Activated naive CD4-positive, alpha-beta T cell treated with anti-CD3 and anti-CD28 coated beads for 36 hours (primary cell): ENCODE data around the gene HSPB1. TPM values are rescaled to one million over a fixed set of nuclear protein-coding genes. Genes with fewer than 3 reads are reported as not detected.
"Not testable (repeated sequence)": the region's sequence is repeated elsewhere in the genome, so short reads cannot be mapped to it uniquely, and the experiment has no call there.

Experiments
- CTCF ChIA-PET: fragments of 350-600 bp; sonication (Branson Sonifier 250); formaldehyde crosslinking; loops from one replicate; lab custom pipeline; 2021; ENCODE audit warnings: antibody characterized with exemption; lab: Charles Lee
- DNase-seq: peaks from one replicate; pipeline ENCODE4 v3.0.0-alpha.2; 2020
- H3K27ac Mint-ChIP-seq: one replicate; pipeline ENCODE4 v1.8.0; 2021; ENCODE audit warnings: mild to moderate bottlenecking, mixed read lengths
- H3K27me3 Mint-ChIP-seq: one replicate; pipeline ENCODE4 v1.8.0; 2021; ENCODE audit warnings: low read depth, mixed read lengths
- H3K36me3 Mint-ChIP-seq: one replicate; pipeline ENCODE4 v1.8.0; 2021; ENCODE audit warnings: low read depth, mixed read lengths
- H3K4me1 Mint-ChIP-seq: one replicate; pipeline ENCODE4 v1.8.0; 2021; ENCODE audit warnings: low read depth, mixed read lengths
- H3K4me3 Mint-ChIP-seq: one replicate; pipeline ENCODE4 v1.8.0; 2021; ENCODE audit warnings: mild to moderate bottlenecking, moderate library complexity, mixed read lengths
- H3K9me3 Mint-ChIP-seq: one replicate; pipeline ENCODE4 v1.8.0; 2021; ENCODE audit warnings: mixed read lengths
- intact Hi-C: fragments of 100-400 bp; cut with micrococcal nuclease; formaldehyde crosslinking; loops from one replicate; pipeline ENCODE4 v1.15.1; 2023
- total RNA-seq, 2 experiments: library from RNA; stranded (reverse); gene quantifications; one replicate each; pipeline ENCODE4 v1.2.3, GENCODE V29; 2021

The HSPB1 gene
- total RNA-seq, 2 experiments from 2014 or later = 106 to 115 TPM

DNA sequence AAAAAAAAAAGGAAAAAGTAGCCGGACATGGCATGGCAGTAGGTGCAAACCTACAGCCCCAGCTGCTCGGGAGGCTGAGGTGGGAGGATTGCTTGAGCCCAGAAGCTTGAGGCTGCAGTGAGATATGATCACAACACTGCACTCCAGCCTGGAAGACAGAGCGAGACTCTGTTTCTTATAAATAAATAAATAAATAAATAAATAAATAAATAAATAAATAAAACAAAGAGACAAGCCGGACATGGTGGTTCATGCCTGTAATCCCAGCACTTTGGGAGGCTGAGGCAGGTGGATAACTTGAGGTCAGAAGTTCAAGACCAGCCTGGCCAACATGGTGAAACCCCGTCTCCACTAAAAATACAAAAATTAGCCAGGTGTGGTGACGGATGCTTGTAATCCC lies 12.3 kb downstream of the HSPB1 start:
- not testable (repeated sequence) for H3K9me3 Mint-ChIP-seq, H3K27me3 Mint-ChIP-seq, H3K4me3 Mint-ChIP-seq, H3K27ac Mint-ChIP-seq, H3K36me3 Mint-ChIP-seq, DNase-seq
- CTCF ChIA-PET = interaction anchor here (0.5 to 7.2 kb wide), 16 partner anchors 11 to 137 kb away, joined by 3 to 103 read pairs (median 8); partner anchors contain the start of genes HSPB1 and YWHAG
- intact Hi-C loops = loop anchor here (1.0 to 5.0 kb wide), 5 partner anchors 11 to 307 kb away; no protein-coding TSS in a partner anchor
- peaks cover 22% of the 10 kb centered on the region for H3K4me1 Mint-ChIP-seq

DNA sequence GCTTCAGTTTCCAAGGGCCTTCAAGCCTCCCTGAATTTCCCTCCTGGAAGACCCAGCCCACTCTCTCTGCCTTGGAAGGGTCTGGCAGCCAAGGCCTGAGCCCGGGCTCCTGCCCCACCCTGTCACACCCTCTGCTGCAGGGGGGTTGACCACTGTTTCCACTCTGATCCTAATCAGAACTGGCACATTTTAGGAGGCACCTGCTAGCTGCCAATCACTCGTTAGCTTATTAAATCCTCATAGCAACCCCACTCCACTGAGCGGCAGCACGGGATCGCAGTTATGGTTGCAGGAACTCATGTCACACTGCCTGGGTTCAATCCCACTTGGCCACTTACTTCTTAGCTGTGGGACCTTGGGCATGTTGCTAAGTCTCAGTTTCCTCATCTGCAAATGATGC lies 12.9 kb downstream of the HSPB1 start:
- Mint-ChIP-seq H3K9me3 (no peaks in the 10 kb centered on the region), H3K4me3 (no peak overlapping the region), H3K27me3 (no peaks in the 10 kb centered on the region), H3K4me1 (peaks cover 24% of the 10 kb centered on the region), H3K36me3 (no peaks in the 10 kb centered on the region), H3K27ac (no peak overlapping the region)
- intact Hi-C loops = loop anchor here (5.0 kb wide), 1 partner anchor 308 kb away; no protein-coding TSS in a partner anchor
- DNase-seq = peak; percentile 38
- CTCF ChIA-PET = interaction anchor here (0.6 to 7.2 kb wide), 8 partner anchors 12 to 159 kb away, joined by 3 to 103 read pairs (median 3); no protein-coding TSS in a partner anchor

GRCh38 chr7:76316984-76317781 lies 14.7 kb downstream of the HSPB1 start:
- H3K27me3 Mint-ChIP-seq = no peaks in the 10 kb centered on the region
- intact Hi-C loops = loop anchor here (5.0 kb wide), 1 partner anchor 310 kb away; no protein-coding TSS in a partner anchor
- H3K9me3 Mint-ChIP-seq = no peaks in the 10 kb centered on the region
- CTCF ChIA-PET = interaction anchor here (0.6 to 7.2 kb wide), 11 partner anchors 10 to 450 kb away, joined by 3 to 103 read pairs (median 4); partner anchors contain the start of gene HSPB1
- peak overlapping the region; percentile 82 for H3K4me3 Mint-ChIP-seq
- H3K36me3 Mint-ChIP-seq = peaks cover 1% of the 10 kb centered on the region
- peak overlapping the region; percentile 89 for H3K27ac Mint-ChIP-seq
- H3K4me1 Mint-ChIP-seq = peaks cover 24% of the 10 kb centered on the region
- DNase-seq = no peak

GRCh38 chr7:76317782-76318487 lies 15.5 kb downstream of the HSPB1 start:
- intact Hi-C loops = loop anchor here (1.0 to 5.0 kb wide), 13 partner anchors 15 to 1379 kb away; partner anchors contain the start of genes HIP1, MDH2, RHBDD2 and RSBN1L
- H3K36me3 Mint-ChIP-seq = peaks cover 1% of the 10 kb centered on the region
- peak overlapping the region; percentile 89 for H3K27ac Mint-ChIP-seq
- peak; percentile 97 for DNase-seq
- peak overlapping the region; percentile 82 for H3K4me3 Mint-ChIP-seq
- CTCF ChIA-PET = interaction anchor here (0.6 to 7.2 kb wide), 8 partner anchors 19 to 451 kb away, joined by 3 to 96 read pairs (median 6); no protein-coding TSS in a partner anchor
- peaks cover 24% of the 10 kb centered on the region for H3K4me1 Mint-ChIP-seq
- no peaks in the 10 kb centered on the region for H3K9me3 Mint-ChIP-seq
- no peaks in the 10 kb centered on the region for H3K27me3 Mint-ChIP-seq

- Mint-ChIP-seq H3K27me3 (no peaks in the 10 kb centered on the region), H3K4me1 (peaks cover 24% of the 10 kb centered on the region), H3K27ac (peak overlapping the region; percentile 89), H3K36me3 (peaks cover 1% of the 10 kb centered on the region), H3K4me3 (peak overlapping the region; percentile 82), H3K9me3 (no peaks in the 10 kb centered on the region)
- DNase-seq = peak; percentile 86
- intact Hi-C loops = loop anchor here (1.0 to 5.0 kb wide), 13 partner anchors 15 to 1378 kb away; partner anchors contain the start of genes HIP1, MDH2, RHBDD2 and RSBN1L
- CTCF ChIA-PET = interaction anchor here (0.7 to 7.2 kb wide), 9 partner anchors 9 to 267 kb away, joined by 3 to 96 read pairs (median 3); partner anchors contain the start of gene YWHAG
These were observed 16.2 kb downstream of the HSPB1 start for GRCh38 chr7:76318488-76319353.

GRCh38 chr7:76325092-76325491 lies 22.6 kb downstream of the HSPB1 start:
- no peaks in the 10 kb centered on the region for H3K27me3 Mint-ChIP-seq
- peaks cover 26% of the 10 kb centered on the region for H3K4me1 Mint-ChIP-seq
- no peak for DNase-seq
- H3K4me3 Mint-ChIP-seq = no peak overlapping the region
- H3K36me3 Mint-ChIP-seq = peaks cover 35% of the 10 kb centered on the region
- no peaks in the 10 kb centered on the region for H3K9me3 Mint-ChIP-seq
- intact Hi-C loops = no loop called here
- no peak overlapping the region for H3K27ac Mint-ChIP-seq
- CTCF ChIA-PET = interaction anchor here (0.9 to 1.8 kb wide), 2 partner anchors 11 to 43 kb away, joined by 4 to 5 read pairs; no protein-coding TSS in a partner anchor

DNA sequence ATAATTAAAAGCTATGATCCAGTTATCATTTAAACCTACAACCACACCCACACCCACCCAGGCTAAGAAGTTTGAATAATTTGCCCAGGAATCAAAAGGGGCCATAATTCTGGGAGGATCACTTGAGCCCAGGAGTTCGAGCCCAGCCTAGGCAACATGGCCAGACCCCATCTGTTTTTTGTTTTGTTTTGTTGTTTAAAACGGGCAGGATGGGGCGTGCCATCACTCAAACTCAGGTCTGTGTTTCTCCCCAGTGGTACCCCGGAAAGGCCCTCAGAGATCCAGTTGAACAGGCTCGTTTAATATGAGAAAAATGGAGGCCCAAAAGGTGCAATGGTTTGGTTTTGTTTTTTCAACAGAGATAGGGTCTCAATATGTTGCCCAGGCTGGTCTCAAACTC lies 23.3 kb downstream of the HSPB1 start:
- no peak for DNase-seq
- CTCF ChIA-PET = no interaction called here
- no peak overlapping the region for H3K27ac Mint-ChIP-seq
- H3K9me3 Mint-ChIP-seq = no peaks in the 10 kb centered on the region
- intact Hi-C loops = no loop called here
- H3K36me3 Mint-ChIP-seq = peaks cover 36% of the 10 kb centered on the region
- H3K4me1 Mint-ChIP-seq = peaks cover 28% of the 10 kb centered on the region
- no peaks in the 10 kb centered on the region for H3K27me3 Mint-ChIP-seq
- no peak overlapping the region for H3K4me3 Mint-ChIP-seq

DNA sequence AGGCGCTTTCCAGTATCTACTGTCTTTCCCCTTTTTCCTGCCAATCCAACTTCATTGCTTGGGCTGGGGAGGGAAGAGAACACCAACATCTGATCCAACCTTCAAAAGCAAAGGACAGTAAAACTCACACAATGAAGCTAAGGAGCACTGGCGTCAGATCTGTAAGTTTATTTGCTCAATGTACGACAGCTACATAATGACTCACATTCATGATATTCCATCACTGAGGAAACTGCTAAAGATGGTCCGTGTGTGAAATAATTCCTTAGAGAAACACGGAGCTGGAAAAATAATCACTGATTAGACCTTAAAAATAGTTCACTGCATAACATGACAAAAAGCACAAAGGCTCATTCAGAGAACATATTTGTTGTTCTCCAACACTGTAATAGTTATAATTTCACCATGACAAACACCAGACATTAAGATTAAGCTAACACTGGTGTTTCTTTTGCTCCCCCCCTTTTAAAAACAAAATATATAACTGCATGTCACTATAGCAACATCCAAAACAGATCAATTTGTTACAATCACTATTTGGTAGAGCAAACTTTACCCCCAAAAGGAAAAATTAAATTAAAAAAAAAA lies 24.3 kb downstream of the HSPB1 start:
- CTCF ChIA-PET = interaction anchor here (0.7 to 1.9 kb wide), 6 partner anchors 8 to 199 kb away, joined by 3 to 10 read pairs (median 3); no protein-coding TSS in a partner anchor
- Mint-ChIP-seq H3K4me1 (peaks cover 28% of the 10 kb centered on the region), H3K9me3 (no peaks in the 10 kb centered on the region), H3K27ac (no peak overlapping the region), H3K4me3 (no peak overlapping the region), H3K27me3 (no peaks in the 10 kb centered on the region), H3K36me3 (peaks cover 36% of the 10 kb centered on the region)
- no peak for DNase-seq
- intact Hi-C loops = no loop called here

DNA sequence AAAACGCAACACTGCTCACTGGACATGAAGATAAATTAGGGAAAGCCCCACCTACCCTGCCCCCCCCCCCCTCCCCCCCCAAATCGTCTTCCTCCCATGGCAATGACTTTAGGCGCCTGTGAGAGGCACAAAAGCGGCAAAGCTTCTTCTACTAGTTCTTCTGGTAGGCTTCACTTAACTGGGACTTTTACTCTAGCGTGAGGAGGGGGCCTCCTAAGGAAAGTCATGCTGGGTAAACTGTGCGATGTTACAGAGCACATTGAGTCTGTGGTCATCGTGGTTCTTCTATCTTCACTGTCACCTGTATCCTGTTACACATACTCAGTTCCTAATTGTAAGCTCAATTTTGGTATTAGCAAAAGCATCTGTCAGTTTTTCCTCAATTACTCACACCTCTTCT lies 25.1 kb downstream of the HSPB1 start:
- CTCF ChIA-PET = interaction anchor here (0.5 to 1.9 kb wide), 5 partner anchors 8 to 199 kb away, joined by 3 to 10 read pairs (median 4); no protein-coding TSS in a partner anchor
- no peak for DNase-seq
- H3K4me3 Mint-ChIP-seq = no peak overlapping the region
- H3K9me3 Mint-ChIP-seq = no peaks in the 10 kb centered on the region
- peak overlapping the region; percentile 65 for H3K27ac Mint-ChIP-seq
- intact Hi-C loops = no loop called here
- peaks cover 28% of the 10 kb centered on the region for H3K4me1 Mint-ChIP-seq
- no peaks in the 10 kb centered on the region for H3K27me3 Mint-ChIP-seq
- H3K36me3 Mint-ChIP-seq = peaks cover 35% of the 10 kb centered on the region

- H3K4me1 Mint-ChIP-seq = peaks cover 30% of the 10 kb centered on the region
- H3K4me3 Mint-ChIP-seq = no peak overlapping the region
- no peaks in the 10 kb centered on the region for H3K27me3 Mint-ChIP-seq
- intact Hi-C loops = no loop called here
- H3K27ac Mint-ChIP-seq = no peak overlapping the region
- H3K9me3 Mint-ChIP-seq = no peaks in the 10 kb centered on the region
- peaks cover 35% of the 10 kb centered on the region for H3K36me3 Mint-ChIP-seq
- CTCF ChIA-PET = interaction anchor here (1.9 kb wide), 1 partner anchor 150 kb away, joined by 10 read pairs; no protein-coding TSS in a partner anchor
- no peak for DNase-seq
These were observed 25.9 kb downstream of the HSPB1 start for GRCh38 chr7:76328389-76328788.

GRCh38 chr7:76329479-76329878 lies 27.0 kb downstream of the HSPB1 start:
- Mint-ChIP-seq H3K4me3 (no peak overlapping the region), H3K27ac (peak overlapping the region; percentile 3), H3K9me3 (no peaks in the 10 kb centered on the region), H3K4me1 (peaks cover 37% of the 10 kb centered on the region), H3K27me3 (no peaks in the 10 kb centered on the region), H3K36me3 (peaks cover 33% of the 10 kb centered on the region)
- no peak for DNase-seq
- CTCF ChIA-PET = no interaction called here
- intact Hi-C loops = no loop called here
